Muscle of arm (tissue), 14 donors: ENCODE results near the gene SOSTDC1. TPM values are rescaled to one million over a fixed set of nuclear protein-coding genes. Genes with fewer than 3 reads are reported as not detected.
"Not testable (repeated sequence)": the region's sequence is repeated elsewhere in the genome, so short reads cannot be mapped to it uniquely, and the experiment has no call there.

Experiments used
- DNase-seq: peaks from one replicate; pipeline ENCODE4 v3.0.0-alpha.2; 2013
- long read RNA-seq, 11 donors: transcript quantifications; one replicate each; lab custom pipeline, GENCODE V29; 2026
- polyA plus RNA-seq, 12 donors: library from polyadenylated mRNA; unstranded; fragments of 120-200 nt; gene quantifications; one replicate each; pipeline ENCODE4 v1.2.1, GENCODE V29; 2013; ENCODE audit not compliant: insufficient read length in 12 of 12

Gene SOSTDC1, protein sequence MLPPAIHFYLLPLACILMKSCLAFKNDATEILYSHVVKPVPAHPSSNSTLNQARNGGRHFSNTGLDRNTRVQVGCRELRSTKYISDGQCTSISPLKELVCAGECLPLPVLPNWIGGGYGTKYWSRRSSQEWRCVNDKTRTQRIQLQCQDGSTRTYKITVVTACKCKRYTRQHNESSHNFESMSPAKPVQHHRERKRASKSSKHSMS
- polyA plus RNA-seq = 10 to 100 TPM in 8 of 12 donors, 1 to 10 TPM in 2, not detected in 2; 7.0 to 39.3 (median 14.8) TPM
- long read RNA-seq, donor 1, transcript SOSTDC1-201 (2 exons, 1,869 nt) = major isoform, 16 of 26 reads
- long read RNA-seq, donor 1, partial matches to known transcripts = 10 of 26 reads
- long read RNA-seq, donor 1, other reads (novel, unspliced or antisense) = 0 of 26 reads
- long read RNA-seq, donor 2, partial matches to known transcripts = 0 of 4 reads
- long read RNA-seq, donor 2, other reads (novel, unspliced or antisense) = 0 of 4 reads
- long read RNA-seq, donor 3, partial matches to known transcripts = 0 of 2 reads
- long read RNA-seq, donor 3, other reads (novel, unspliced or antisense) = 0 of 2 reads
- long read RNA-seq, donor 4, partial matches to known transcripts = 0 of 2 reads
- long read RNA-seq, donor 4, other reads (novel, unspliced or antisense) = 0 of 2 reads
- long read RNA-seq, donor 5, partial matches to known transcripts = 0 of 4 reads
- long read RNA-seq, donor 5, other reads (novel, unspliced or antisense) = 0 of 4 reads
- long read RNA-seq, donor 6, partial matches to known transcripts = 0 of 3 reads
- long read RNA-seq, donor 6, other reads (novel, unspliced or antisense) = 0 of 3 reads
- long read RNA-seq, donor 7, partial matches to known transcripts = 0 of 4 reads
- long read RNA-seq, donor 7, other reads (novel, unspliced or antisense) = 0 of 4 reads
- long read RNA-seq, donor 8, transcript SOSTDC1-201 (2 exons, 1,869 nt) = major isoform, 8 of 8 reads
- long read RNA-seq, donor 8, partial matches to known transcripts = 0 of 8 reads
- long read RNA-seq, donor 8, other reads (novel, unspliced or antisense) = 0 of 8 reads
- long read RNA-seq, donor 9, transcript SOSTDC1-201 (2 exons, 1,869 nt) = major isoform, 5 of 10 reads
- long read RNA-seq, donor 9, partial matches to known transcripts = 5 of 10 reads
- long read RNA-seq, donor 9, other reads (novel, unspliced or antisense) = 0 of 10 reads
- long read RNA-seq, donor 10, transcript SOSTDC1-201 (2 exons, 1,869 nt) = major isoform, 7 of 7 reads
- long read RNA-seq, donor 10, partial matches to known transcripts = 0 of 7 reads
- long read RNA-seq, donor 10, other reads (novel, unspliced or antisense) = 0 of 7 reads
- long read RNA-seq, donor 11, transcript SOSTDC1-201 (2 exons, 1,869 nt) = major isoform, 6 of 6 reads
- long read RNA-seq, donor 11, partial matches to known transcripts = 0 of 6 reads
- long read RNA-seq, donor 11, other reads (novel, unspliced or antisense) = 0 of 6 reads

DNA sequence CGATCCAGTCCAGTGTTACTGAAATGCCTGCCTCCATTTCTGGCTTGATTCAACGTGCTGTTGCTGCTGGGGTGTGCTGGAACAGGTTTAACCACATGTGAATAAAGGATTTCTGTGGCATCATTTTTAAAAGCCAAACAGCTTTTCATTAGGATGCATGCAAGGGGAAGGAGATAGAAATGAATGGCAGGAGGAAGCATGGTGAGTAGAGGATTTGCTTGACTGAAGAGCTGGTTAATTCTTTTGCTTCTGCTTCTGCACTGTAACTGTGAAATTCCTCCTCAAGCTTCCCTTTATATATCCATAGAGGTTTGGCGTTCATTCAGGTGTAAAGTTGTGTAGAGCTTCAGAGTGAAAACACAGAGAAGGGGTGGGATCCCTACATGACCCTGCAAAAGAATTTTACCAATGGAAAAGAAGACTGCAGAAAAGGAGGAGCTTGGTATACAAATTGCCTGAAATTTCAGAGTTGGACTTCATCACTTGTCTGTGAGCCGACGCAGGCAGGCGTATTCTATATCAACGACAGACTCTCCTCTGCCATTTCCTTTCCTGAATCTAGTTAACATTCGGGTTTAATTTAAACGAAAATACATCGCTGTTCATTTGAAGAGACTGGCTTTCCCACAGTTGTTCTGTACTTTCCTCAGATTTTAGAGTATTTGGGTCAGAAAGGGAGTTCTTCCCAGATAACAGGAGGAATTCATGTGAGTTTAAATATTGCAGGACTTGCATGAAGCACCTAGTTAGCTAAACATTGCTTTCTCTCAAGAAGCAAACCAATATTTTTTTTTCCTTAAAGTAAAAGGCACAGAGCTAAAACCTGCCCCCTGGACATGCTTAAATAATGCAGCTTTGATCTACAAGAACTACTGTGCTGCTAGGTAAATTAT is at the start of gene SOSTDC1:
Gene SOSTDC1, minus strand, starts transcription at position 270 of the 893 bp plus-strand sequence. Its CDS starts 70 bp downstream, at position 200.
- peak; percentile 83 for DNase-seq

DNA sequence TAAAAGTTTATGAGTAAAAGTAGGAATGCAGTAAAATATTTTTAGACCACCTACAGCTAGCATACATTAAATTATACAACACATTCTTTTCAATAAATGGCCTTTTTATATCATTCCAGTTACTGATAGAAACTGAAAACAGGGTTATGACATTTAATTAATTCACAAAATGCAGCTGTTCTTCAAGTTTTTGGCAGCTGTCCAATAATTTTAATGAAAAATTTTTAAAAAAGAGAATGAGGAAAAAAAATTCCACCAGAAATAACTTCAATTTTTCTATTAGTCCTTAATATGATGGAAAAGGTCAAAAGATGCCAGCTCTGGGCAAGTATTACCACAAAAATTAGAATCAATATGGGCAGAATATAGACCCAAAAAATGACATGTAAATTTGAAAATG is 49.2 kb upstream of the SOSTDC1 start:
- no peak for DNase-seq

DNA sequence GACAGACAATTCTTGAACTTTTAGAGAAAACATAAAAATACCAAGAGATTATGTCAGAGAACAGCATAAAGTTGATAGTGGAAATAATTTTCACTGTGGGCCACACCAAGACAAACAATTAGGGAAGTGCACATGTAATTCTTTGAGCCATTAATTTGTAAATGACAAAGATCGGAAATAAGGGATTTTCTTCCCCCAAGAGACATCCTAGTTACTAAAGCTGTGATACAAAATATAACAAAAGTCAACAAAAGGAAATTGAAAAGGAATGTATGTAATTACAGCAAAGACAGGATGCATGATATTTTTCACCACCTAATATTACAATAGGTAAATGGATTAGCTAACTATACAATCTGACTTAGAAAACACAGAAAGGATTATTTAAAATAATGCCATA is 48.7 kb upstream of the SOSTDC1 start:
- DNase-seq = no peak

DNA sequence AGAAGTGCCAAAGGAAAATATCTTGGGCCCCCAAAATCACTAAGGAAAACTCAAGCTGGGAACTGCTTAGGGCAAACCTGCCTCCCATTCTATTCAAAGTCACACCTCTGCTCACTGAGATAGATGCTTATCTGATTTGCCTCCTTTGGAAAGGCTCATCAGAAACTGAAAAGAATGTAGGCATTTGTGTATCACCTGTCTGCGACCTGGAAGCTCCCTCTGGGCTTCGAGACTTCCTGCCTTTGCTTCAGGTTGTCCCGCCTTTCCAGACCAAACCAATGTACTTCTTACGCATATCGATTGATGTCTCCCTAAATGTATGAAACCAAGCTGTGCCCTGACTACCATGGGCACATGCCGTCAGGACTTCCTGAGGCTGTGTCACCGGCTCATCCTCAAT is 46.6 kb upstream of the SOSTDC1 start:
- DNase-seq = no peak

DNA sequence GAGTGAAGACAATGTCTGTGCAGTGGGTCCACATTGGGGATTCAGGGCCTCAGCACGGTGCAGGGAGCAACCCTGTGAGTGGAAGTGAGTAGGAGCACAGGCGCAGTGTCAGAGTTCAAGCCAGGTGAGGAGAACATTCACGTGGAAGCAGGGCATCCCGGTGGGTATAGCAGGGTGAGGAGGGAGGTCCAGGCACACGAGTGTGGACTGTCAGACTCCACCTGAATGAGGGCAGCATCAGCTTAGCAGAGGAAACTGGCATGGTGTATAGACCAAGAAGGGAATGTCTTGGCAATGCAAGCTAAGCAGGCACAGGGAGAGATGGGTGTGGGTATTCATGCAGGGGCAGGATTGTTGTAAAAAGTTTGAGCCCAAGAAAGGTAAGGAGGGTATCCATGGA is 45.8 kb upstream of the SOSTDC1 start:
- DNase-seq = no peak

DNA sequence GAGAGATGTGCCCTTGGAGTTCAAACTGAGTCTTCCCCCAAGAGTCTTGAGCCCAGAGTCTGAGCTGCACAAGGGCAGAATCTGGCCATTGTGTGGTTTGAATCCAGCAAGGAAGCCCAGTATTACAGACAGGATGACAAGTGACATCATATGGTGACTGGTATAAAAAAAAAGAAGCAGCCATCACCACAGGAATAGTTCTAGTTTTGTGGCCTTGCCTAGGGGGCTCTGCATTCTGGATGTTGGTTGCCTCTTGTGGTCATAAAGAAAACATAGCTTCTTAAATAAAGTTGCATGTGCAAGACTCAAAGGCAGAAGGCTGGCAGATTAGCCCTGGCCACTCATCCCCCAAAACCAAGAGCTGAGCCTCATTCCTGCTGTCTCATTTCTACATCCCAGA is 44.3 kb upstream of the SOSTDC1 start:
- DNase-seq = no peak

DNA sequence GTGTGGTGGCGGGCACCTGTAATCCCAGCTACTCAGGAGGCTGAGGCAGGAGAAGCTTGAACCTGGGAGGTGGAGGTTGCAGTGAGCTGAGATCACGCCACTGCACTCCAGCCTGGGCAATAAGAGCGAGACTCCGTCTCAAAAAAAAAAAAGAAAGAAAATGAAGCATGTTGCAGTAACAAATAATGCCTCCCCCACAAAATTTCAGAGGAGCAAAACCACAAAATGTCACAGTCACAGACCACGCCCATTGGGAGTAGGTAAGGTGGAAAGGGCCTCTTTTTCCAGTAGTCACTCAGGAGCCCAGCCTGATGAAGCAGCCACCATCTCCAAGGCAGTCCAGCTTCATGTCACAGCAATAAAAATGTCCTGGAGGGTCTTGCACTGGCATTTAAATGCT is 40.9 kb upstream of the SOSTDC1 start:
- DNase-seq = not testable (repeated sequence)

DNA sequence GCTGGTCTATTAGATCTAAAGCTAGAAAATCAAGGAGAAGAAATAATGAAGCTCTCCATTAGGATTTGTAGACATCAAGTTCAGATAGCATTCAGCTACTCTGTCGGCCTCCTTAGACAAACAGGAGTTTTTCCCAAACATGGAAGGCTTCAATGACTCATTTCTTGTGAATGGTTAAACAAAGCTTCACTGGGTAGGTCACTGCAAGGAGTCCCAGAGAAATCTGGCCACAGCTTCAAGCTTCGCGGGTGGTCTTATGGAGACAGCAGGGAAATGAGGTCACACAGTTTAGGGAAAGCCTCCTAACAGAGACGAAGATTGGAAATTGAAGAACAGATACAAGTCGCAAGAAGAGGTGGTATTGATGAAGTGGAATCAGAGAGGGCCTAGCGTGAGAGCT is 38.5 kb upstream of the SOSTDC1 start:
- DNase-seq = no peak

DNA sequence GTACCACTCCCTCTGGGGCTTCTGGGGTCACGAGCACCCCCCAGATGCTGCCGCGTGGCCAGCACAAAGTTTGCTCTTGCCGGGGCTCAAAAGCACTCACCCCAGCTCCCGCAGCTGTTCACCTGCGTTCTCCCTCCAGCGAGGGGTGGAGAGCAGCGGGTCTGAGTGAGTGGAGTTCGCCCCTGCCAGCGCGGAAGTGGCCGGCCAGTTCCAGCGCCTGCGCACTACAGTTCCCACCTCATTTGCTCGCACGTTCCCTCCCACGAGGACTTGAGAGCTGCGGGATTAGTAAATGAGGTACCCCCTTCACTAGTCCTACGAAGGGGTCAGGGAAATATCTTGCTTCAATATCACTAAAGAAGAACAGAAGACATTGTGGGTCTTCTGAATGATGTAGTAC is 36.8 kb upstream of the SOSTDC1 start:
- no peak for DNase-seq

DNA sequence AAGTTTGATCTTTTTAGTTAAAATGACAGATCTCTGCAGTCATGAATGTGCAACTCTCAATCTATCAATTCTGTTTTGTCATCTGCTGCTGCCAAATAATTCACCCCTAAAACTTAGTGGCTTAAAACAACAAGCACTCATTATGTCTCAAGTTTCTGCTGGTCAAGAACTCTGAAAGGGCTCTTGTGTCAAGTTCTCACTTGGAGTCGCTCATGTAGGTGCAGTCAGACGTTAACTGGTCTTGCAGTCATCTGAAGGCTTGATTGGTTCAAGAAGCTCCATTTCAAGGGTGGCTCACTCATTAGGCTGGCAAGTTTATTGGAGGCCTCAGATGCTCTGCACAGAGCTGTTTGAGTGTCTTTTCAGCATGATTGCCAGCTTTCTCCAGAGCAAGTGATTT is 32.6 kb upstream of the SOSTDC1 start:
- no peak for DNase-seq

DNA sequence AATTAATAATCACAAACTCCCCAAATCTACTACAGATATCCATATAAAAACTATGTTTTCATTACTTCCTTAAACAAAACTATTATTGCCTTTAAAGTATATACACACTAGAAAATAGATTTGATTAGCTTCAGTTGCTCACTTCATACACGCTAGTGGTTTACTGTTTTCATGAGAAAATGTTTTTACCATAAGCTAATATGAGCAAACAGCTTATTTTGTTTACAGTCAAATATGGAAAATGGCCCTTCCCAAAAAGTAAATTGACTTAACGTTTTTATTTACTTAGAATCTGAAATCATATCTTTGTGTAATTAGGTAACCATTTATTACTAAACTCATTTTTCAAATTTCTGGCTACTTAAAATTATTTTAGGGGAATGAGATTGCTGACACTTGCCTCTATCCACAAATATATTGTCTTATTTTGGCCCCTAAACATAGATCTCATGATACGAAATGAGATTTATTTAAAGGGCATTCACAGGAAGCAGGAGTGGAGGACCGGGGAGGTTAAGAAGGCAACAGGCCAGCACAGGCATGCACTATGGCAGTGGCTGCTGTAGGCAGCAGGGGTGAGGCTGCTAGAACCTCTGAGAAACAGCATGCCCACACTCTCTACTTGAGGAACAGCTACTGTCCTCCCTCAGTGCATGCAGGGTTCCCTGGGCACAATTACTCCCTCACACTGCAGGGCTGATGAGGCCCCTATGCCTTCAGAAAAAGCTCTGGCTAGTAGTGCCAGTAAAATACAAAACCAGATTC is 29.6 kb upstream of the SOSTDC1 start:
- DNase-seq = no peak

DNA sequence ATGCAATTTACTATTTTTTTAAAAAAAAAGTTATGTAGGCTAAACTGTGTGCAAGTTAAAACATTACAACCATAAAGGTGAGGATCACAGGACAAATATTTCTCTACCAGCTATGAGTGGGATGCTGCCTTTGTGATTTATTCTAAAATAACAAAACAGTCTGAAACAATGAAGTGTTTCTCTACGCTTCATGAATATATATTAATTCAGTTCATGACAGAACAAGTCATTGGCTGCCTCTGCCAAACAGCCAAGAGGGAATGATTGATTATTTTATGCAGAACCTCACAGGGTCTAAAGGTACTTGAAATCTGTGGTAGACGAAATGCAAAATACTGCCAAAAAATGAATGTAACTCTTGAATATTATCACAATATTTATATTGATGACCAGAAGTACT is 29.0 kb upstream of the SOSTDC1 start:
- DNase-seq = no peak

DNA sequence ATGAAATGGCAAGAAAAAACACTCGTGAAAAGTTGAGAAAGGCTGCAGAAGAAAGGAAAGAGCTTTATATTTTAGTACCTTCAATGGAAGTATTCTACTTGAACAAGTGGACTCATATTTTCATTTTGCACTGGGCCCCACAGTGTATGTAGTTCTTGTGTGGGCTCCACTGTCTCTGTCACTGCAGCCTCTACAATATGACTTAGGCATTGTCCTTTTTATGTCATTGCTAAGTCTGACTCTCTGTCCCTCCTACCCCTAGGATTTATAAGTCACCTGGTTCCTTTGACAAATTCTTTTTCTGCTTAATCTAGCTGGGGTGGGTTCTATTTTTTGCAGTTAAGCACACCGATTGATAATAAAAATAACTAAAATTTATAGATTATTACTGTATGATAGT is 27.7 kb upstream of the SOSTDC1 start:
- no peak for DNase-seq

DNA sequence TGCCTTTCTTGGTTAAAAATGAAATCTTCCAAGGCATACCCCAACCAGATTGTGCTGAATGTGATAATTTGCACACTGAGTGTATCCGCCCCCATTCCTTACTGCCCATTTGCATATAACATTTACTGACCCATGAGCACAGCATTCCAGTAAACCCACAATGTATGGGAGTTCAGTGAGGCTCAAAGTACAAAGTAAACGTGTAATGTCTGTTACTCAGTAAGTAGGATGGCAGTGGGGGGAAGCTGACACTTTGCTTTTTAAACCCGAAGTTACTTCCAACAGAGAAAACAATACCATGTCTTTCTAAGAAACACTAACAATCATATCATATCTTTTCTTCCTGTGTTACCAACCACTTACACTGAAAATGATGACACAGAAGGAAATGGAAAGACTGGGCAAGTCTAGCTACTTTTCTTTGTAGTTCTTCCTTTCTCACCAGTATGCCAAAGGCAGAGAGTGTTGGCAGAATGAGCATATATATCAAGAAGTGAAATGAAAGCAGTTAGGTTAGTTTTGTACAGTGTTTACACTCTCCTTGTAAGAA is 27.1 kb upstream of the SOSTDC1 start:
- DNase-seq = no peak

DNA sequence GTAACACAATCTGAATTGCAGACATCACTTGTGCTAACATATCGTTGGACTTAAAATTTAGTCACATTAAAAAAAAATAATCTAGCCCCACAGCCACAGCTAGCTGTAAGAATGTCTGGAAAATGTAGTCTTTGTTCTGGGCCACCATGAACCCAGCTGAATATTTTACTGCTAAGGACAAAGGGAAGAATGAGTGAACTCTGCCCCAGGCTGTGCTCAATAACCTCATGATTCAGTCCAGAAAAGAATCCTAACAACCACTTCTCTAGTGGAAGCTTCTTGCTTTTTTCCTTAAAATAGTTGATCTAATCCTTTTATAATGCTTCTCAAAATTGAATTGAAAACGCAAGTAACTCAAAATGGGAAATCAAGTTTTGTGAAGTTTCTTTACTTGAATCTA is 25.6 kb upstream of the SOSTDC1 start:
- DNase-seq = no peak

DNA sequence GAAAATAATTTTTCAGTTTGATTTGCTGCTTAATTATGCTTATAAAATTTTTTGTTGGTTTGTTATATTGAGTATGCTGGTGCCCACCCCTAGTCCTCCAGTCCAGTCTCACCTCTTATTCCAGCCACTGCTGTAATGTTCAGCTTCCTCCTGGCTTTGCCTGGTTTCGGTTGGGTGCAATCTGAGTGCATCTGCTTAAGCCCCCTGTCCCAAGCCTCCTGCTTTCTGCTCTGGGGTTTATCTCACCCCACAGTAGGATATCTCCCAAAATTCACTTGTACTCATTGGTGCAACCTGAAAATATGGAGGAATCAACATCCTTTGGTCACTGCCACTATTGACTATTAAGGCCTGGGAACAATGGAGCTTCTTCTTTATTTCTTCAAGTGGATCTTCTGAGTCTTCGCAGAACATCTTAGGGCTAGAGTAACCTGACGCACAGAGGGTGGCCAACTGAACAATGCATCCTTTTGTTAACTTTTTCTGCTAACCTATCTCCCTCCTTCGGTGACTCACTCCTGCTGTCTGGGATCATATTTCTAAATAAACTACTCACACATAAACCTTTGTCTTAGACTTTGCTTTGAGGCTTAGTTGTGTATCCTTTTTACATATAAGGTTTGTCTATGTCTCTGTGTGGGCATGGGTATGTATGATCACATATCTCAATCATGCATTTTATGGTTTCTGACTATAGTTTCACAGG is 19.1 kb upstream of the SOSTDC1 start:
- DNase-seq = no peak

DNA sequence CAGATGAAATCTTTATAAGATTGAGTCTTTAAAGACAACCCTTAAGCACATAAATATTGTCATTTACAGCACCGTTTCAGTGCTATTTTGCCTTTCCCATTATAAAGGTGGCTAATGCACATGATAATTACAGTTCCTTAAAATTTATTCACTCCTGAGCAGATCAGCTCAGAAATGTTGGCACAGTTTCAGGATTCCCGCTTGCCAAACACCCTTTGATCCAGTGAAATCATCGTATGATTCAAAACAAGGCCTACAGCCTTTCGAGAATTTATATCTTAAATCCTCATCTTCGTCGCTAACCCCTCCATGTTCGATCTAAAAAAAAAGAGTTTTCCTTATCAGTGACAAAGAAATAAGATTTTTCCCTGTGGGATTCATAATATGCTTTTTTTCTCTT is 14.1 kb upstream of the SOSTDC1 start:
- no peak for DNase-seq

DNA sequence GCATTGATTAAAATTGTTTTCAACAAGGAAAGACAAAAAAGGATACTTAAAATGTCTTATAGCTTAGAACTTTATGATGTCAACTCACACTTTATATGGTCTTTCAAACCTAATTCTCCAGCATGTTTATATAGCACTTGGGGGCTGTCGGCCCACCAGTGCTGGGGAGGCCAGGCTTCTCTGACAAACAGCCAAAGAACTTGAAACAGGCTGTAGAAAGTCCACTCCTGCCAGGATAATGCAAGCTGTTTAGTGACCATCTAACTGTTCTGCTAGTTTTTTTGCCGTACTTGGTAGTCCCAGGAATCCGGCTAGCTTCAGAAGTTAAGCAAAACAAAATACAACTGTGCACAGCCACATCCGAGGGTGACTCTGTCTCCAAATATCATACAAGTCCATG is 13.6 kb upstream of the SOSTDC1 start:
- DNase-seq = no peak

DNA sequence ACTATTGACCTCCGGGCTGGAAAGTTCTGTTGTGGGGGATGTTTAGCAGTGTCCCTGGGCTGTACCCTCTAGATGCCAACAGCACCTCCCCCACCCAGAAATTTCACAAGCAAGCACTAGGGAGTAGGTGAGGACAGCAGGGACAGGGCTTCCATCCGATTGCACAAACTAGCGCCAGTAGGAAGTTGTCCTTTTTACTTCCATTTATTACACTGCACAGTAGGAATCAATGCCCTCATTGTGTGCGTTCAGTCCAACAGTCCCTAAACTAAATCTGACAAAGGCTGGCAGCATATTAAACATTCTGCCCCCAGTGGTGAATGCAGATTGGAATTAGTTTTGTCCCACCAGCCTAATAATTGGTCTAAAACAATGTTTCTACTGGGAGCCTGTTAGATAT is 6.4 kb upstream of the SOSTDC1 start:
- no peak for DNase-seq
